DOHH2 (cell line): Measurements from ENCODE around the gene KDM5B.

Experiments
- H3F3A ChIP-seq: fragments of 200-600 bp; sonication (generic), shearing (Covaris generic); 2 replicates; pipeline ENCODE4 v1.6.0; 2016; ENCODE audit warnings: antibody characterized with exemption, mild to moderate bottlenecking; ENCODE audit not compliant: control insufficient read depth, insufficient read depth
- H3K27ac ChIP-seq: fragments of 200-600 bp; sonication (generic); 2 replicates; pipeline ENCODE4 v1.5.1; 2014; ENCODE audit warnings: low read depth, mild to moderate bottlenecking, low read length, moderate library complexity
- H3K27me3 ChIP-seq: fragments of 200-600 bp; sonication (generic); 2 replicates; pipeline ENCODE4 v1.6.1; 2014; ENCODE audit warnings: mild to moderate bottlenecking, low read length, mixed read lengths; ENCODE audit not compliant: control insufficient read depth
- H3K36me3 ChIP-seq: fragments of 200-600 bp; sonication (generic); 2 replicates; pipeline ENCODE4 v1.6.1; 2014; ENCODE audit warnings: mild to moderate bottlenecking, low read length, moderate library complexity, mixed read lengths; ENCODE audit not compliant: control insufficient read depth
- H3K4me1 ChIP-seq: fragments of 200-600 bp; sonication (generic); 2 replicates; pipeline ENCODE4 v1.6.1; 2014; ENCODE audit warnings: mild to moderate bottlenecking, low read length, mixed read lengths; ENCODE audit not compliant: control insufficient read depth
- H3K4me2 ChIP-seq: fragments of 200-600 bp; sonication (generic); 2 replicates; pipeline ENCODE4 v1.6.0; 2014; ENCODE audit warnings: mild to moderate bottlenecking, low read length, moderate library complexity
- H3K4me3 ChIP-seq: fragments of 200-600 bp; sonication (generic); 2 replicates; pipeline ENCODE4 v1.5.1; 2014; ENCODE audit warnings: mild to moderate bottlenecking, low read length, mixed read lengths
- H3K79me2 ChIP-seq: fragments of 200-600 bp; sonication (generic); 2 replicates; pipeline ENCODE4 v1.6.1; 2014; ENCODE audit warnings: mild to moderate bottlenecking, low read length, mixed read lengths; ENCODE audit not compliant: control insufficient read depth
- H3K9me2 ChIP-seq: fragments of 200-600 bp; sonication (generic); replicated peaks from 2 replicates; pipeline ENCODE4 v1.6.1; 2014; ENCODE audit warnings: mild to moderate bottlenecking, low read length, mixed read lengths; ENCODE audit not compliant: control insufficient read depth
- H3K9me3 ChIP-seq: fragments of 200-600 bp; sonication (generic); 2 replicates; pipeline ENCODE4 v1.6.1; 2014; ENCODE audit warnings: antibody characterized with exemption, low read length, mixed read lengths; ENCODE audit not compliant: control insufficient read depth, insufficient read depth
- H4K20me1 ChIP-seq: fragments of 200-600 bp; sonication (generic); 2 replicates; pipeline ENCODE4 v1.6.0; 2014; ENCODE audit warnings: low read depth, mild to moderate bottlenecking, antibody characterized with exemption, low read length, moderate library complexity; ENCODE audit not compliant: control insufficient read depth, insufficient read depth
- EZH2phosphoT487 ChIP-seq: fragments of 200-600 bp; sonication (generic); IDR thresholded peaks from 2 replicates; pipeline ENCODE4 v1.6.1; 2017; ENCODE audit warnings: borderline replicate concordance, mild to moderate bottlenecking, antibody characterized with exemption, low read length, moderate library complexity, mixed read lengths
- TF ChIP-seq, protein P1 (sequence below): fragments of 200-600 bp; sonication (generic); IDR thresholded peaks from one replicate; pipeline ENCODE4 v1.5.1; 2014; ENCODE audit warnings: antibody characterized with exemption, mild to moderate bottlenecking, low read depth, low read length; ENCODE audit not compliant: poor library complexity, severe bottlenecking

KDM5B gene

DNA sequence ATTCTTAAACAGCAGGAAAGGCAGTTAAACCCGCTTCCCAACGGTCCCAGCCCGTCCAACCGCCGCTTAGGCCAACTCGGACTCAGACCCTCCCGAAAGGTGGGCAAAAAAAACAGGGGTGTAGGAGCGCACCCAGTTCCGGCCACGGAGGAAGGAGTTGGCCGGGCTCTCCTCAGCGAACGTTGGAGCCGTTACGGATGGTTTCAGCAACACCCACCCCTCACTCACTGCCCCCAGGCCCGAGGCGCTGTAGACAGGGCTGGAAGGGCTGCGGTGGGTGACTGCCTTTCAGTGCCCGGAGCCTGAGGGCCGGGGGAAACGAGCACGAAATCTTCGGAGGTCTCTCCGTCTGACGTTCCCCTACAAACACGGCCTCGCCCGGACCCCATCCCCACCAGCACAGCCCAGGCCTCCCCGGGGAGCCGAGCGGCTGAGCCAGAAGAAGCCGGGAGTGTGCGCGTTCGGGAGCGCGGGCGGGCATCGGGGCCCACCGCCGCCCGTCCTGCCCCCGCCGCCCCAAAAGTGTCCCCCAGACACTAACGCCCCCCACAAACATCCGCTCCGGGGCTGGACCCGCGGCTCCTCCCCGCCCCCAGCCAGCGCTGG is 1.3 kb downstream of the KDM5B start:
- H3F3A ChIP-seq, result no peaks in the 10 kb centered on the region
- H3K27me3 ChIP-seq, result peaks cover 66% of the 10 kb centered on the region
- H3K27ac ChIP-seq, result no peak overlapping the region
- H3K79me2 ChIP-seq, result no peaks in the 10 kb centered on the region
- H3K4me3 ChIP-seq, result peak overlapping the region; percentile 12; the same call in 1 of the 2 replicates
- H3K9me2 ChIP-seq, result no peaks in the 10 kb centered on the region
- H3K9me3 ChIP-seq, result no peaks in the 10 kb centered on the region
- H3K4me2 ChIP-seq, result peak overlapping the region; percentile 79; the same call in 1 of the 2 replicates
- no peaks in the 10 kb centered on the region for H4K20me1 ChIP-seq
- TF ChIP-seq EZH2phosphoT487, result peak; percentile 52; the same call in 1 of the 2 replicates
- TF ChIP-seq, protein P1, sequence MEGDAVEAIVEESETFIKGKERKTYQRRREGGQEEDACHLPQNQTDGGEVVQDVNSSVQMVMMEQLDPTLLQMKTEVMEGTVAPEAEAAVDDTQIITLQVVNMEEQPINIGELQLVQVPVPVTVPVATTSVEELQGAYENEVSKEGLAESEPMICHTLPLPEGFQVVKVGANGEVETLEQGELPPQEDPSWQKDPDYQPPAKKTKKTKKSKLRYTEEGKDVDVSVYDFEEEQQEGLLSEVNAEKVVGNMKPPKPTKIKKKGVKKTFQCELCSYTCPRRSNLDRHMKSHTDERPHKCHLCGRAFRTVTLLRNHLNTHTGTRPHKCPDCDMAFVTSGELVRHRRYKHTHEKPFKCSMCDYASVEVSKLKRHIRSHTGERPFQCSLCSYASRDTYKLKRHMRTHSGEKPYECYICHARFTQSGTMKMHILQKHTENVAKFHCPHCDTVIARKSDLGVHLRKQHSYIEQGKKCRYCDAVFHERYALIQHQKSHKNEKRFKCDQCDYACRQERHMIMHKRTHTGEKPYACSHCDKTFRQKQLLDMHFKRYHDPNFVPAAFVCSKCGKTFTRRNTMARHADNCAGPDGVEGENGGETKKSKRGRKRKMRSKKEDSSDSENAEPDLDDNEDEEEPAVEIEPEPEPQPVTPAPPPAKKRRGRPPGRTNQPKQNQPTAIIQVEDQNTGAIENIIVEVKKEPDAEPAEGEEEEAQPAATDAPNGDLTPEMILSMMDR, result no peak
- peaks cover 23% of the 10 kb centered on the region for H3K4me1 ChIP-seq
- no peaks in the 10 kb centered on the region for H3K36me3 ChIP-seq

DNA sequence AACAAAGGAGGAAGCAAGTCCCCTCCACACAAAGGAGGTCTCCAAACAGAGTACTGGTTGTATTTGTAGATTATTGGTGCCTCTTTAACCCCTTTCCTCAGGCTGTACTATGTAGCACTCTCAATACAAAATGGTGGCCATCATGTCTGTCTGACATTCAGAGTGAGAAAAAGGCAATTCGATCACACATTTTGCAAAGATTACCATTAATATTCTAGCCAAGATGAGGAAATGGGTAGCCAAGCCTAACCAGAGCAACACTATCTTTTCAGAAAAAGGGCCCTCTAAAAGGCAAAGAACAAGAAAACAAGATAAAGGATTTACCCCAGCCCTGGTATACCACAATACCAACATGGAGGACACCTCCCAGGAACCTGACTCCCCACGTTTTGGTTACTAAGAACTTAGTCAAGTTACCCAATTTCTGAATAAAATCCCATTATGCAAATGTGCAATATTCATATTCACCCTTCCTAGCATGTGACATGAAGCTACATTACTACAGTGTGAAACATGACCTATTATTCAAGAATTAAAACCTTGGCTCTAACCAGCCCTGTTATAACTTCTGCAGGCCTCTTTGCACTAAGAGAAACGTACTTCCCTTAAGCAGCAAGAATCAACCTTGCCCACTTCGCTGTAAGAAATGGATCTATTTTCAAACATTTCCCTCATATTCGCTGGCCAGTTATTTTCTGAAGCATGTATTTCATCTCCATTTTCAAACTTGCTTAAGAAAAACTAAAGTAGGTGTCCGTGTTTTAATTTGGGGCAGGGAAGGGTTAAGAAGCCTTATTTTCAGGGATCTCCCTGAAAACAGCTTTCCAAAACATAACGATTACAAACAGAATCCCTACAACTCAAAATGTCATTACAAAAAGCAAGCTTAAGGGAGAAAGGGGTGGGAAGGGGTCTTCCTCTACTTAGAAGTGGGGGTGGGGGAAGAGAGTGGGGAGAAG is 2.1 kb downstream of the KDM5B start:
- no peaks in the 10 kb centered on the region for H4K20me1 ChIP-seq
- H3K4me1 ChIP-seq, result peaks cover 15% of the 10 kb centered on the region
- H3K9me2 ChIP-seq, result no peaks in the 10 kb centered on the region
- no peak overlapping the region for H3K4me2 ChIP-seq
- H3K27ac ChIP-seq, result no peak overlapping the region
- H3F3A ChIP-seq, result no peaks in the 10 kb centered on the region
- H3K27me3 ChIP-seq, result peaks cover 58% of the 10 kb centered on the region
- H3K9me3 ChIP-seq, result no peaks in the 10 kb centered on the region
- H3K36me3 ChIP-seq, result no peaks in the 10 kb centered on the region
- H3K79me2 ChIP-seq, result no peaks in the 10 kb centered on the region
- TF ChIP-seq, protein P1, result no peak
- TF ChIP-seq EZH2phosphoT487, result no peak
- H3K4me3 ChIP-seq, result no peak overlapping the region

DNA sequence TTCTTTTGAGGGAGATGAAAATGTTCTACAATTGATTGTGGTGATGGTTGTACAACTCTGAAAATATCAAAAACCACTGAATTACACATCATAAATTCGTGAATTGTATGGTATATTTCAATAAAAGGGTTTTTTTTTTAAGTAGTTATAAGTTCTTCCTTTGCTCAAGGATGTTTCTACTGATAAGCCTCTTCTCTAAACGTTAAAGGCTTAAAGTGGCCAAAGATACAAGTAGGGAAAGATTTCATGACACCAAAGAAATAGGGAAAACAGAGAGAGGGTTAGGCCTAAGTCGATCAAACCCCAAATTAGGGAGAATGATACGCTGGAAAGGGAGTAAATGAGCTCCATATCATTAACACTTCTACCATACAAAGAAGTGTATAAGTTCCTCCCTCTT is 4.1 kb downstream of the KDM5B start:
- Histone ChIP-seq H3K36me3 (no peaks in the 10 kb centered on the region), H3K9me3 (no peaks in the 10 kb centered on the region), H3K4me2 (no peak overlapping the region), H3K79me2 (no peaks in the 10 kb centered on the region), H3K4me3 (no peak overlapping the region), H3K27me3 (peaks cover 47% of the 10 kb centered on the region), H3K4me1 (peaks cover 7% of the 10 kb centered on the region; the same call in 1 of the 2 replicates), H4K20me1 (no peaks in the 10 kb centered on the region), H3K9me2 (no peaks in the 10 kb centered on the region), H3F3A (no peaks in the 10 kb centered on the region), H3K27ac (no peak overlapping the region)
- no peak for TF ChIP-seq EZH2phosphoT487
